HFFc6 (cell line): ENCODE results near the gene BRAT1. TPM values are rescaled to one million over a fixed set of nuclear protein-coding genes. Genes with fewer than 3 reads are reported as not detected.
A peak's percentile ranks its signal among the peaks of the same experiment; 100 is the strongest.

Experiments used
- DNase-seq: peaks from one replicate; pipeline ENCODE4 v3.0.0-alpha.2; 2018
- H3K27ac Mint-ChIP-seq: 2 replicates; pipeline ENCODE4 v1.8.0; 2020; ENCODE audit warnings: mild to moderate bottlenecking, mixed read lengths
- H3K27me3 Mint-ChIP-seq: 2 replicates; pipeline ENCODE4 v1.8.0; 2021; ENCODE audit warnings: mild to moderate bottlenecking, moderate library complexity, mixed read lengths; ENCODE audit not compliant: insufficient read depth
- H3K36me3 Mint-ChIP-seq: 2 replicates; pipeline ENCODE4 v1.8.0; 2021; ENCODE audit warnings: low read depth, mixed read lengths
- H3K4me1 Mint-ChIP-seq: 2 replicates; pipeline ENCODE4 v1.8.0; 2020; ENCODE audit warnings: low read depth, mixed read lengths
- H3K4me3 Mint-ChIP-seq: 2 replicates; pipeline ENCODE4 v1.8.0; 2020; ENCODE audit warnings: mild to moderate bottlenecking, moderate library complexity, mixed read lengths
- H3K9me3 Mint-ChIP-seq: 2 replicates; pipeline ENCODE4 v1.8.0; 2020; ENCODE audit warnings: mild to moderate bottlenecking, mixed read lengths
- CTCF ChIP-seq: fragments of 200-600 bp; sonication (generic); IDR thresholded peaks from 2 replicates; pipeline ENCODE4 v1.5.0; 2021; ENCODE audit warnings: antibody characterized with exemption, mild to moderate bottlenecking
- microRNA-seq: library from miRNA; unstranded; fragments of <30 nt; microRNA quantifications from one replicate; pipeline ENCODE4, GENCODE V29; 2019
- total RNA-seq, 6 experiments: library from RNA; stranded (reverse); fragmentation: NEBNext Ultra II Directional; extraction: Animal tissue kit (Norgen Biotek cat#: 25700); gene quantifications; 2 replicates in 1 of 6; 3 replicates in 5 of 6; pipeline ENCODE4 v1.2.3, GENCODE V29; 2021

Gene BRAT1
- total RNA-seq, 6 experiments from 2014 or later = 21.3 to 26.0 (median 23.3) TPM

- peaks cover 9% of the 10 kb centered on the region; the same call in 1 of the 2 replicates for H3K9me3 Mint-ChIP-seq
- no peak for TF ChIP-seq CTCF
- peak overlapping the region; percentile 73; the same call in 1 of the 2 replicates for H3K27ac Mint-ChIP-seq
- peaks cover 14% of the 10 kb centered on the region for H3K4me1 Mint-ChIP-seq
- H3K4me3 Mint-ChIP-seq = peak overlapping the region; percentile 55
- no peak for DNase-seq
- peaks cover 6% of the 10 kb centered on the region; the same call in 1 of the 2 replicates for H3K36me3 Mint-ChIP-seq
- peaks cover 5% of the 10 kb centered on the region for H3K27me3 Mint-ChIP-seq
Measured at GRCh38 chr7:2493205-2494164, 61.8 kb downstream of the BRAT1 start.

GRCh38 chr7:2492038-2492437 lies 63.3 kb downstream of the BRAT1 start:
- Mint-ChIP-seq H3K27me3 (peaks cover 6% of the 10 kb centered on the region), H3K27ac (no peak overlapping the region), H3K9me3 (peaks cover 9% of the 10 kb centered on the region; the same call in 1 of the 2 replicates), H3K36me3 (peaks cover 6% of the 10 kb centered on the region; the same call in 1 of the 2 replicates), H3K4me1 (peaks cover 17% of the 10 kb centered on the region), H3K4me3 (no peak overlapping the region)
- no peak for TF ChIP-seq CTCF
- DNase-seq = no peak

GRCh38 chr7:2490181-2490651 lies 65.1 kb downstream of the BRAT1 start:
- Mint-ChIP-seq H3K36me3 (peaks cover 6% of the 10 kb centered on the region; the same call in 1 of the 2 replicates), H3K9me3 (peaks cover 9% of the 10 kb centered on the region; the same call in 1 of the 2 replicates), H3K4me3 (no peak overlapping the region), H3K27me3 (peaks cover 6% of the 10 kb centered on the region), H3K27ac (no peak overlapping the region), H3K4me1 (peaks cover 17% of the 10 kb centered on the region)
- no peak for DNase-seq
- no peak for TF ChIP-seq CTCF

GRCh38 chr7:2488681-2489080 lies 66.6 kb downstream of the BRAT1 start:
- no peak overlapping the region for H3K4me3 Mint-ChIP-seq
- H3K4me1 Mint-ChIP-seq = peaks cover 16% of the 10 kb centered on the region
- DNase-seq = no peak
- H3K9me3 Mint-ChIP-seq = peaks cover 9% of the 10 kb centered on the region; the same call in 1 of the 2 replicates
- peaks cover 6% of the 10 kb centered on the region for H3K27me3 Mint-ChIP-seq
- no peak overlapping the region for H3K27ac Mint-ChIP-seq
- TF ChIP-seq CTCF = no peak
- H3K36me3 Mint-ChIP-seq = peaks cover 6% of the 10 kb centered on the region; the same call in 1 of the 2 replicates

GRCh38 chr7:2488272-2488645 lies 67.1 kb downstream of the BRAT1 start:
- H3K27me3 Mint-ChIP-seq = peaks cover 6% of the 10 kb centered on the region; the same call in 1 of the 2 replicates
- DNase-seq = no peak
- no peak overlapping the region for H3K4me3 Mint-ChIP-seq
- no peak for TF ChIP-seq CTCF
- H3K9me3 Mint-ChIP-seq = peaks cover 11% of the 10 kb centered on the region
- H3K27ac Mint-ChIP-seq = no peak overlapping the region
- H3K4me1 Mint-ChIP-seq = peaks cover 11% of the 10 kb centered on the region
- H3K36me3 Mint-ChIP-seq = peaks cover 6% of the 10 kb centered on the region; the same call in 1 of the 2 replicates

Small RNAs within 50 kb of the gene (microRNA-seq; reads per million reads assigned to microRNA genes)
- gene MIR4648 = not detected

Other genes starting within 250 kb of the BRAT1 start
- gene SNX8, start 241.1 kb downstream of the BRAT1 start, total RNA-seq = 10 to 100 TPM; 44.6 to 67.4 (median 61.9) TPM
- 100 to 1,000 TPM; 175 to 207 (median 180) TPM for gene EIF3B, start 200.7 kb downstream of the BRAT1 start, total RNA-seq
- 10 to 100 TPM; 25.7 to 31.4 (median 27.2) TPM for gene CHST12, start 151.9 kb downstream of the BRAT1 start, total RNA-seq
- gene GRIFIN, start 79.1 kb downstream of the BRAT1 start, total RNA-seq = not detected
- gene LFNG, start 35.8 kb downstream of the BRAT1 start, total RNA-seq = 10 to 100 TPM in 2 of 6 experiments, 1 to 10 TPM in 4; 8.6 to 11.7 (median 9.6) TPM
- 10 to 100 TPM; 14.9 to 18.1 (median 17.0) TPM for gene IQCE, start 3.5 kb upstream of the BRAT1 start, total RNA-seq
- 100 to 1,000 TPM; 117 to 147 (median 123) TPM for gene TTYH3, start 76.5 kb upstream of the BRAT1 start, total RNA-seq
- 10 to 100 TPM in 2 of 6 experiments, 1 to 10 TPM in 4; 6.2 to 11.3 (median 7.8) TPM for gene AMZ1, start 132.7 kb upstream of the BRAT1 start, total RNA-seq